ENCODE data around the gene SLC35B4.

The SLC35B4 gene, protein sequence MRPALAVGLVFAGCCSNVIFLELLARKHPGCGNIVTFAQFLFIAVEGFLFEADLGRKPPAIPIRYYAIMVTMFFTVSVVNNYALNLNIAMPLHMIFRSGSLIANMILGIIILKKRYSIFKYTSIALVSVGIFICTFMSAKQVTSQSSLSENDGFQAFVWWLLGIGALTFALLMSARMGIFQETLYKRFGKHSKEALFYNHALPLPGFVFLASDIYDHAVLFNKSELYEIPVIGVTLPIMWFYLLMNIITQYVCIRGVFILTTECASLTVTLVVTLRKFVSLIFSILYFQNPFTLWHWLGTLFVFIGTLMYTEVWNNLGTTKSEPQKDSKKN

DNA sequence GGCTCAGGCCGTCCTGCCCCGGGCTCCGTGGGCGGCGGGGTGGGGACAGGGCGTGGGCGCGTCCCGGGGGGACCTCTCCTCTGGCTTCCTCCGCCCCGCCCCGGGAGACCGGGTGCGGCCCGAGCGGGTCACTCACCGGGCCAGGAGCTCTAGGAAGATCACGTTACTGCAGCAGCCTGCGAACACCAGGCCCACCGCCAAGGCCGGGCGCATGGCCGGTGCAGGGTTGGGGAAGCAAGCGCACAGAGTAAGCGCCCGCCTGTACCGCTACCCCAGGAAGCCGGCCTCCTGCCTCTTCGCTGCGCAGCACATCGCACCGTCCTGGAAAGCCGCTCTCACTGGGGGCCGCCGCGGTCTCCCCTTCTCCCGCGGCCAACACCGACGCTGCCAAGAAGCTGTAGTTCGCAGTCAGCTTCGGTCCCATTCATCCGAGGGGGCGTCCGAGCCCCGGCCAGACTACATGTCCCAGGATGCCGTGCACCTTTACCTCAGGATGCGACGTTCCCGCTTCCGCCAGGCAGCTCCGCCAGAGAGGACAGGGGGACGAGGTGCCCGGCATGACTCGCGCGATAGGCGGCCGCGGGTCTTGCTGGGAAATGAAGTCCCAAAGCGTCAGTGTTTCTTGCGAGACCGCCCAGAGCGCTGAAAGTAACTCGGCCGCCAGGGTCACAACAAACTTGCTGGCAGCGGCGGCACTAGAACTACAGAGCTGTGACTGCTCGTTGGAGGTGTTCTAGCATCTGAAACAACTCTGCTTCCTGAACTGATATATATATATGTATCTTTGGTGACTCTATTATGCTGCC, at the start of gene SLC35B4:
TSS of gene SLC35B4 (minus strand) at position 392 of the 806 bp plus-strand sequence. CDS start at position 213, 179 bp downstream.
- peak; percentile 96 to 98 for DNase-seq

DNA sequence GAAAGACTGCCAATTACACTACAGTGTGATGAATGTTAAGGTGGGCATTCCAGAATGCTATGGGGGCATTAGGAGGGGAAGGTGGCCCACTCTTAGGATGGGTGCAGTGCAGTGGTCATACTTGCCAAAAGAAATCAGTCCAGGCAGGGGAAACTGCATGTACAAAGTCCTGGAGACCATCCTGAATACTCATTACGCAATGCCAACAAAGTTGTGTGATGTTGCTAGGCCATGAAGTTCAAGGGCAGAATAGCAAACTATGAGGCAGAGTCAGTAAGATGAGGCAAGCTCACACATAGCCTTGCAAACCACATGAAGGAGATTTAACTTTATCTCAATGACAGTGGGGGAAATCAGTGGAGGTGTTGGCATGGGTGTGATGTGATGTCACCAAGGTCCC, 49.8 kb upstream of the SLC35B4 start:
- DNase-seq = no peak

DNA sequence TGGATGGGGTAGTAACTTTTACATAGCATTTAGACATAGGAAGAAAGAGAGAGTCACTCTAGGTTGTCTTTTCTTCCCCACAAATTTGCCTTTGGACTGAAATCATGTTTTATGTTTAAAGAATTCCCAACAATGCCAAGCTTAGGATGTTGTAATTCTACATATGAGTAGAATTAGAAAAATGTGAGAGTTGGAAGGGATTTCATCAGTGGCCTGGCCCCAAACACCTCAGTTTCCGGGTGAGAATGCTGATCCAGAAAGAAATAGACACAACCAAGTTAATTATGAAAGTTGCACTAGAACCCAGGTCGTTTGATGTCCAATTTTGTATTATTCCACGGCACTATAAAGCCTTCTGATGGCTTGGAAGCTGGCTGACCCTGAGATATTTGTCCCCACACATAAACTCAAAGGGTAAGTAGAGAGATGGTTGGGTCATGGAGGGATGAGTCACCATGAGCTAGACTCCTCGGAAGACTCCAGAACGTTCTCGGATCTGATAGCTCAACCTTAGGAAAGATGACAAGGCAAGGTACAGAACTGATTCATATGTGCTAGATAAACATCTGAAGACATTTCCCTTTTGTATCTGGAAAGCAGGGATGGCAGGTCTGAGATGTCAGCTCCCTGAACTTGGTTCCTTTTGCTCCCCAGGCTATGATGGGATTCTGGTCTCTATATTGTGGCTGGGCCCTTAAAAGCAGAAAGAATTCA, 48.8 kb upstream of the SLC35B4 start:
- no peak for DNase-seq

DNA sequence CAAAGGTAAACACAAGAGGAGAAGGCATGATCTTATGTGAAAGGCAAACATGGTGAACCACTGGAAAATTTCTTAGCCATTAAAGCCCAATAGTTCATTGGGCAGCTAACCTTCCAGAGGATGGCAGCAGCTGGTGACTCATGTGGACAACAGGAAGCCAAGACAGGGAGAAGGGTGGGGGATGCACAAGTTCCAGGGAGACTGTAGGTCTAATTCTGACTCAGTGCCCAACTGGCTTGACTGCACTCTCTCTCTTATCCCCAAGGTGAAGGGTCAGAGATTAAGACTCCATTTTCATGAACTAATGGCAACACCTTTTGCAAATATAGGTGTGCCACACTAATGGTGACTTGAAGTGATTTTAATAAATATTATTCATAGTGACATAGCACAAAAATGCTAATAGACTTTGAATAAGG, 47.9 kb upstream of the SLC35B4 start:
- DNase-seq = no peak

DNA sequence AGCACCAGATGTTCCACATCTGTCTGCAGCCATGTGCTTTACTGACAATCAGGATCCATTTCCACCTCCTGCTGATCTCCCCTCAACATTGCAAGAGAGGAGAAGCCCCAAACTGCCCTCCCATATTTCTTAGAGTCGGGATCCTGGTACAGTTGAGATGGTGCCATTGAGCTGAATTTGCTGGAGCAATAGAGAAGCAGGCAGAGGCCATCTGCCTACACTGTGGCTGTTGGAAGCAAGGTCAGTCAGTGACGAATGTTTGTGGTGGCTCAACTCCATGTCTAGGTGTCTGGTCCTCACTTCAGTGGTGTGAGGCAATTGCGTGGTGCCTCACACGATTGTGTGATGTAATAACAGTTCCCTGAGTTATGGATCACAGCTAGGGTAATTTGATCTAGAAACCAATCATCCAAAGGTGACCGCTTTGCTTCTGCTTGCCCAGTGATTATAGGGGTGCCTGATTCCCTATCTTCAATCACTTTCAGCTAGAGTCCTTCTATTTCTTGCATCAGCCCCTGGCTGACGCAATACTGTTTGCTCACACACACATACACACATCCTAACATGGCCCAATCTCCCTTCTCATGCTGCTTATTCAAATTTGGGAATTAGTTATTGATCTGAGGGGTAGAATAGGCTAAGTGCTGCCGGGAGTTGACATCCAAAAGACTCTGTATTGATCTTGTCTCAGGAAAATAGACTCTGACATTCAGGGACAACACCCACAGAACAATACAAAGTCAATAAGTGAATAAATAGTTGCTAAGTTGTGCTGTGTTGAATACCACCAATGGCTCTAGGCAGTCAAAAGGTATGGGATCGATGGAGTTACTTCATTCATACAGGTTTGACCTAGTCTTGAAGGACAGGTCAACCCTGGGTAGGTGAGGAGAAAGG, 46.1 kb upstream of the SLC35B4 start:
- no peak for DNase-seq

DNA sequence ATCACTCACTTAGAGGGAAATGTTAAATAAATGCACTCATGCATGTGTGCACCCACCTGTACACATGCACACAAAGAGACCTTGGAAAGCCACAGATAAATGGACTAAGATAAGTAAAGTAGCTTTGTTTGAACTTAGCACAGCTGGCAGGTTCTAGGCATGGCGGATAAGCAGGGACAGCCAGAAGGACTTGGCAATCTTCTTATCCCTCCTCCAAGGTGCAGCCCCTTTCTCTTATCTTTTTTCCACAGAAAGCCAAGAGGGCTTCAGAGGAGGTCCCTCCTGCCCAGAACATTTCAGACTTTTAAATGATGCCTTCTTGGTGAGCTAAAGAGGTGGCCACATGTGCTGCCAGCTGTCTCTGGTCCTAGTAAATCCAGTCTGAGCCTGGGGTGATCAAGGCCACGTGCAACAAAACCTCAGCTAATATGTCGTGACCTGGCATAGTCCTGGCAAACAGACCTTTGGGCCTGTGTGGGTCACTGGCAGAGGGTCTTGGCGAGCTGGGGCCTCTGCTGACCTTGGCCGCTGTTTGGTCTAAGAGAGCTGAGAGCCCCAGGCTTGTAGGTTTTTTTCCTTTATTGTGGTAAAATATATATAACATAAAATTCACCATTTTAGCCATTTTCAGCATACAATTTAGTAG, 43.2 kb upstream of the SLC35B4 start:
- no peak for DNase-seq

DNA sequence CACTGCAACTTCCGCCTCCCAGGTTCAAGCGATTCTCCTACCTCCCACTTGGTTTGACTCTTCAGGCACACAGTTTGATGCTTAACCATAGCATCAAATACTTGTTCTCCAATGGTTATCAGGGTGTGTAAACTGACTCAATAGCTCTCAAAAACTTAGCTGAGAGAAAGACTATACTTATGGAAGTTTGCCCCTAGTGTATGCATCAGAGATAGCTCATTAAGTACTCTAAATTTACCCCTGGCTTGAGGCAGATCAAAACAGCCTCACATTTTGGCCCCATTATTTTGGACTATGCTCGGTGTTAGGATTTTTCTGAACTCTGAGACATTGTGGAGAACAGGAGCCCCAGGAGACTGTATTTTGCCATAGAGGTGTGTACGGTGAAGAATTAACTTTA, 40.8 kb upstream of the SLC35B4 start:
- no peak for DNase-seq

DNA sequence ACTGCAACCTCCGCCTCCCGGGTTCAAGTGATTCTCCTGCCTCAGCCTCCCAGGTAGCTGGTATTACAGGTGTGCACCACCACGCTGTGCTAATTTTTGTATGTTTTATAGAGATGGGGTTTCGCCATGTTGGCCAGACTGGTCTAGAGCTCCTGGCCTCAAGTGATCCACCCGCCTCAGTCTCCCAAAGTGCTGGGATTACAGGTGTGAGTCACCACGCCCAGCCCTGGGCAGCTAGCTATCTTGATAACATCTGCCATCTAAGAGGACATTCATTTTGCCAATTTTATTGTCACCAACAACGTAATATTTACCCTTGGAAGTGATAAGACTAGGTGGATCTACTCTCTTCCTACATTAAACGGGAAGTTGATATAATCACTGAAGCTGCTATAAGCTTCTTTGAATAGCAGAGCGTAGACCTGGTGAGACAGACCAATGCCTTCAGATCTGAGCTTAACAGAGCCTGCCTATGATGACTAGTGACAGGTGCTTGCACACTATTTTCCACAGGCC, 39.7 kb upstream of the SLC35B4 start:
- no peak for DNase-seq

DNA sequence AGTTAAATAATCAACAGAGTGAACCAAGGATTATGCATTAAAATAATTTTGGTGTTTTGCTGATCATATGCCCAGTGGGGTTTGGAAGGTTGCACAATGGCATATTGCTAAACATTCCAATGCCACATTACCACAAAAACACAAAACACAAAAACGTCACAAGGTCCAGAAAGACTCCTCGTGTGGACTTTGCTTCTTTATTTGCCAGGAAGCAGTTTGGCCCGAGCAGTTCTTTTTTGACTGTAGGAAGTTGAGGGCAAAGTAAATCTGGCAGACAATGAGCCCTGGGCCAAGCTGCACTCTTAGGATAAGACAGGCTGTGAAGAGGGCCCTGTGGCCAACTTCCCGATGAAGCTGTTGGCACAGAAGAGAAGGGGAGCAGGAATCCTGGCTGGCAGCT, 39.2 kb upstream of the SLC35B4 start:
- DNase-seq = no peak

DNA sequence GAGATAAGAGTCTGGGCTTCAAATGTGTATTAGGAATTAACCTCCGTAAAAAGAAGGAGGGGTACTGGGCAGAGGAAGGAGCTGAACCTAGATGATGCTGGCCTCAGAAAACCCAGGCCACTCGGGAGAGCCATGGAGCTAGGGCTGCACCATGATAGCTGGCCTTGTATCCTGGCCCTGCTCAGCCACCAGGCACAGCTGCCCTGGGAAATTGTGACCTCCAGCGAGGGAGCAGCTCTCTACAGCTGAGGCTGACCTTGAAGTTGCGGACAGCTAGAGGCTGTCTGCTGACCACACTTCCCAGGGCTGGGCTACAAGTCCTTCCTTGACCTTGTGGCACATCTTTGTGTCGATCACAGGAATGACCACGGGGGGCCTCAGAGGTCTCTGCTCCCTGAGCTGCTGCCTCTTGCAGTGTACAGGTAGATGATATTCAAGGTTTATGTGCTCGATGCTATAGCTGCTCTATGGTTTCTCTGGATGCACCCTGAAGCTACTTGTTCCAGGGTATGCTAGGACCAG, 38.3 kb upstream of the SLC35B4 start:
- no peak for DNase-seq

DNA sequence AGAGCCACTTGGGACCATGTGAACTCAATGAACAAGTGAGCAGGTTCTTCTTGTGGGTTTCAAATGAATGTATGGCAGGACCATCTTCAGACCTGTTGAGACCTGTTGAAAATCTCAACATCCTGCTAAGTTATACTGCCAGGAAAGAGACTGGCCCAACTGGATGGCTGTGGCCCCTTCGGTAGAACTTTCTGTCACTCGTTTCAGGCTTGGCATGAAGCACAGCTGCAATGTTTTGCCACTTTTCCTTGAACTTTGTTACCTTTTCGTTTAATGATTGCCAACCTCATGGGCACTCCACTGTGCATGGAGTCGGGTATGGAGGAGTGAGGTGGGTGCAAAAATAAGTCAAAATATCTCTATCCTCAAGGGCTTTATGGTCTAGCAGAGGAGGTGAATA, 36.7 kb upstream of the SLC35B4 start:
- no peak for DNase-seq

DNA sequence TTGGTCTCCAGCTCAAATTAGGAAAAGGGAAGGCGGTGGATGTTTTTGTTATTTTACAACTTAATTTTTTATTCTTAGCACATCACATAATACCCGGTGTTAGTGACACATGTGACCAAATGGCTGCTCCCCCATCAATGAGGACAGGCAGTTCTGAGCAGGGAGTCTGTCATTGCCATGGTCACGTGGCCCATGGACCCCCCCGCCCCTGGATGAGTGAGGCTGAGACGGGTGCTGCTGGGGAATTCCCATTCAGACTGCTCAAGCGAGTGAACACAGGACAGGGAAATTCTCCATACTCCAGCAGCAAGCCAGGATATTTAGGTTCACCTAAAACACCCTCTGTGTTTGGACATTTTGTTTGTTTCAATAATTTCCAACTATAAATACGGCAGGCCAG, 34.7 kb upstream of the SLC35B4 start:
- DNase-seq = no peak

DNA sequence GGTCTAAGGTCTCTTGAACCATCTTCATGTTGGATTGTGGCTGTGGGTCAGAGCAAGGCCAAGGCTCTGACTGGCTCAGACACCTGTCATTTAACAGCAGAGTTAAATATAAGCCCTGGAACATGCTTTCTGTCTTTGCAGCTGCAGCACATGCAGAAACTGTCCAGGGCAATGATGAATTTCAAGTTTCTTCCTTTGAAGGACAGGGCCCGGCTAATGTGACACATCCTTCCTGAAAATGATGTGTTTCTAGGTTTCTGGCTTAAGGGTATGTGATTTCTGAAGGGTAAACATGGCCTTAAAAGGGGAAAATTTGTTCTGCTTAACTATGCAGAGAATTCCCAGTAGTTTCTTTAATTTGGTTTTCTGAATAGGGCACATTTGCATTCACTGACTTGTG, 34.0 kb upstream of the SLC35B4 start:
- DNase-seq = no peak

DNA sequence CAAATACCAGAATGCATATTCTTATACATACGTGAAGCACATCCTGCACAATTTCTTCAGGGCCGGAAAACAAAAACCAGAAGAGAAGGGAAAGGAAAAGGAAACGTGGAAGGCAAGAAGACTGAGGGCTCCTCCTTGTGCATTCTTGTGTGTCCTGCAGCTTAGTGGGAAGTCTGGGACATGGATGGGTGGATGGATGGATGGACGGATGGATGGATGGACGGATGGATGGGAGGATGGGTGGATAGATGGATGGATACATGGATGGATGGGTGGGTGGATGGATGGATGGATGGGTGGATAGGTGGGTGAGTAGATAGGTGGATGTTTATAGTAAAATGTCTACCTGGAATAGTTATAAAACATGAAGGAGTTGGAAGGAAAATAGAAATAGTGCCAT, 30.8 kb upstream of the SLC35B4 start:
- DNase-seq = no peak

DNA sequence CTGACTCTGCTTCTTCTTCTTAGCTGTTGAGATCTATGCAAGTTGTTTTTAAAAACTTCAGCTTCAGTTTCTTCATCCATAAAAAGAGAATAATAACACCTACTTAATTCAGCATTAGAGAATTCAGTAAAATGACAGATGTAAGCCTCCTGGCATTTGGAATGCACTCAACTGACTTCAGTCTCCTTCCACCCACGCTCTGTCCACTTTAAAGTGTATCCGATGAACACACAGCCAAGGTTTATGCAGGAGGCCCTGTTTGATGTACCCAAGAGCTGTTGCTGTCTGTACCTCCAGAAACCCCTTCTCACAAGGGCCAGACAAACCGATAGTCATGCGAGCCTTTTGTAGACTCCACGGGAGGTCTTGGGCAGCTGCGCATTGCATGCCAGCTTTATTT, 27.1 kb upstream of the SLC35B4 start:
- DNase-seq = no peak

DNA sequence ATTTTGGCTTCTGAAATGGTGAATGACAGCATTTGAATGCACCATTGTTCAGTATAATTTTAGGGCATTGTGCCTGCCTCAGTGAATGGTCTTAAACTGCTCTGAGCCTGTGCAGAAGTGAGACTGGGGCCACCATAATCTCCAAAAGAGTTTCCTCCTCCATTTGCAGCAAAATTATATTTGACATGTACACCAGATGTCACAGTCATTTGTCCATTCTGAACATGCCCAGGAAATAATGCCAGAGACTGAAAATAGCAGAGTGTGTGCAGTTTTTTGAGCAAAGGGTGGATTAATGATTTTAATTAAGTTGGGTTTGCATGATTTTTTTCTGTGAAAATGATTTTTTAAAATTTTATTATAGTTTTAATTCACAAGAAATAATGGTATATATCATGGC, 26.4 kb upstream of the SLC35B4 start:
- peak; percentile 17 to 56 for DNase-seq

DNA sequence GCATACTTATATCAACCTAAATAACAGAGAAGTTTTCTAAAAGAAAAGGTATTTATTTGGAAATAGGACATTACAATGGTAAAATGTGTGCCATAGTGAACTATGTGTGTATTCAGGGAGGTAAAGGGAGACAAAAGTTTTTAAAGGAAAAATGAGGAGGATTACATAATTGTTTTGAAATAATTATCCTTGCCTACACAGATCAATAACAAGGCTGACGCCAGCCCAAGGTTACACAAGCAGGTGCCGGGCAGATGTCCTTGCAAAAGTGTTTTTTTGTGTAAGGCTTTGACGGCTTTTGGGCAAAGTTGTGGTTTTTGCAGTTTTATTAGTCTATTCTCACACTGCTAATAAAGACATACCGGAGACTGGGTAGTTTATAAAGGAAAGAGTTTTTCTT, 22.7 kb upstream of the SLC35B4 start:
- DNase-seq = no peak

DNA sequence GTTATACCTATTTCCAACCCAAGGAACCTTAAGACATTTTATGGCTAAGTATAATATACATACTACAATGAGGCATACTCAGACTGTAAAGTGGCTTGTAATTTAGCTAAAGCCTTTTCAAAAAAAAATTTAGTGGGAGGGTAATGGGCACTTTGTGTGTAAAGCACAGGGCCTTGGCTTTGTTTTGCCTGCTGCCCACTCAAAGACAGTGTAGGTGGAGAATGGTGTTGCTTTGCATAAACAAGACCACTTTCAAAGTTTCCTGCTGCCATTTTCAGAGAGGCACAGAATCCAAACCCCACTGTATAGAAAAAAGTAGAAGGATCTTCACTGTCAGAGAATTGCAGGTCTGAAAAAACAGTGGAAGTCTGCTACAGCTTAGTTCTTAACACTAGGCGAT, 21.2 kb upstream of the SLC35B4 start:
- no peak for DNase-seq

DNA sequence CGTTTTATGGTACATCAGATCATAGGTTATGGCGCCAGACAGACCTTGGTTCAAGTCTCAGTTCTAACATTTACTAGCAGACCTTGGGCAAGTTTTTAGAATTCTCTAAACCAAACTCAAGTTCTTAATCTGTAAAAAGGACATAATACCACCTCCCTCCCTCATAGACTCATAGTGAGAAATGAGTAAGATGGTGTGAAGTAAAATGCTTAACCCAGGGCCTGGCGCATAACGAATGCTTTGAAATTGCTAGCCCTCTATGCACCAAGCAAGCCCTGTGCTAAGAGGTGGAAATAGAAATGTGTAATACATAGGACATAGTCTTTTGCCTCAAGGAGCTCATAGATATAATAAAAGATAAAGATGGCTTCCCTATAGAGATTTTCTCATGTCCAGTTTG, 17.7 kb upstream of the SLC35B4 start:
- DNase-seq = no peak

DNA sequence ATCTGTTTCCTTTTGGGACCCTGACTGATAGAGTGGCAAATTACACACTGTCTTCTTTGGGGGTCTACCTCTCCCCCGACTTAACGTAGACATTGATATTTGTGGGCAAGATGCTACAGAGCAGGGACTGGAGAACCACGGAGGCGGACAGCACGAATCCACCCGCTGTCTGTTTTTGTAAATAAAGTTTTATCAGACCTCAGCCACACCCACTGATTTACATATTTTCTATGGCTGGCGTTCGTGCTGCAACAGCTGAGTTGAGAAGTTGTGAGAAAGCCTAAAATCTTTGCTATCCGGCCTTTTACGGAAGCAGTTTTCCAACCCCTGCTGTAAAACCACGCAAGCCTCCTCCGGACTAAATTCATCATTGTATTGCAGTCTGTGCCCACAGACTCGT, 17.2 kb upstream of the SLC35B4 start:
- no peak for DNase-seq

DNA sequence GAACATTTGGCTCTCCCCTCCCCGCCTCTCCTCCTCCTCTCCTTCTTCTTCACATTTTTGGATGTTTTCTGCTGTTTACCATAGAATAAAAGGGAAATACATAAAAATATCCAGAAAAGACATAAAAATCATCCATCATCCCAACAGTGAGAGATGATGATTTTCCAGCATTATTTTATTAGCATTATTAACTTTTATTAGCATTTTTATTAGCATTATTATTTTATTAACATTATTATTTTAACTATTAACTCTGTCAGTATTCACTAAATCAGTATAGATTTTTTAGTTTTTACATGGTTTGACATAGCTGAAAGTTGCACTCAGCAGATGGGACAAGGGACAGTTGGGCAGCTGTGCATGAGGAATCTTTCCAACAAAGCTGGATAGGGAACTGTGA, 16.2 kb upstream of the SLC35B4 start:
- DNase-seq = no peak

DNA sequence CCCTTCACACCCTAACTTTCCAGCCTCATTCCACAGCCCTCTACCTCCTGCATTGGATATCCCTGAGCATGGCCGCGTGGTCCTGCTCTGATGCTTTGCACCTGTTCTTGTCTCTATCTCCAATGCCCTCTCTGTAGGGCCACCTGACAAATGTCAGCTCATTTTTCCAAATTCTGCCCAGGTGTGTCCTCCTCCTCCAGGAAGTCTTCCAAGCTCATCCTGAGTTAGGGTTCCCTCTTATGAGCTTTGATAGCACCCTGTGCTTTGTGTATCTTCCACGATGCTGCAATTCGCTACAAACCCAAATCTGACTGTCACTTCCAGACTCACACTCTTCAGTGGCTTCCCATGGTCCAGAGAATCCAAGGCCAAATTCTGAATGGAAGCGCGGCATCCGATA, 14.7 kb upstream of the SLC35B4 start:
- DNase-seq = no peak

All from NCI-H1930 (cell line).